Measurements from ENCODE around the gene SCRT2. TPM values are rescaled to one million over a fixed set of nuclear protein-coding genes. Genes with fewer than 3 reads are reported as not detected.

SCRT2 gene
- total RNA-seq, 1 donor from 2014 or later, result not detected

DNA sequence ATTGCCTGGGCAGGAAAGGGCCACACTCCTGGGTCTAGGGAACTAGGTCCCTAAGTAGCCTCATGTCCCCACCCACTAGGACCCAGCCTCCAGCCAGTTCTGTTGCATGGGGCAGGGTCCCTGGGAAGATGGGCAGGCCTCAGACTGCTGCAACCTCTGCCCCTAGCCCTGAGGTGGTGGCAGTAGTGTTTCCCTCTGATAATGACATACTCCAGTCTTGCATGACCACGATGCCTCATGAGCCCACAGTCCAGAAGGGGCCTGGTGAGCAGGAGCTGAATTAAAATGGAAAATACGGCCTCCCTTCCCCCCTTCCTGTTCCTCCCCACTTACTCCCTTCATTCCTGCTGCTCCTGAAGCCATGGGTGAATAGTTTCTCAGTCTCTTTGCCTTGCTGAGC, 36.0 kb upstream of the SCRT2 start:
- ChIA-PET CTCF (no interaction called here), POLR2A (no interaction called here)
- no peak for DNase-seq
- TF ChIP-seq, protein P1, sequence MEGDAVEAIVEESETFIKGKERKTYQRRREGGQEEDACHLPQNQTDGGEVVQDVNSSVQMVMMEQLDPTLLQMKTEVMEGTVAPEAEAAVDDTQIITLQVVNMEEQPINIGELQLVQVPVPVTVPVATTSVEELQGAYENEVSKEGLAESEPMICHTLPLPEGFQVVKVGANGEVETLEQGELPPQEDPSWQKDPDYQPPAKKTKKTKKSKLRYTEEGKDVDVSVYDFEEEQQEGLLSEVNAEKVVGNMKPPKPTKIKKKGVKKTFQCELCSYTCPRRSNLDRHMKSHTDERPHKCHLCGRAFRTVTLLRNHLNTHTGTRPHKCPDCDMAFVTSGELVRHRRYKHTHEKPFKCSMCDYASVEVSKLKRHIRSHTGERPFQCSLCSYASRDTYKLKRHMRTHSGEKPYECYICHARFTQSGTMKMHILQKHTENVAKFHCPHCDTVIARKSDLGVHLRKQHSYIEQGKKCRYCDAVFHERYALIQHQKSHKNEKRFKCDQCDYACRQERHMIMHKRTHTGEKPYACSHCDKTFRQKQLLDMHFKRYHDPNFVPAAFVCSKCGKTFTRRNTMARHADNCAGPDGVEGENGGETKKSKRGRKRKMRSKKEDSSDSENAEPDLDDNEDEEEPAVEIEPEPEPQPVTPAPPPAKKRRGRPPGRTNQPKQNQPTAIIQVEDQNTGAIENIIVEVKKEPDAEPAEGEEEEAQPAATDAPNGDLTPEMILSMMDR (IDR thresholded peaks at IDR 0.05), result no peak
- Mint-ChIP-seq H3K4me3 (no peak overlapping the region), H3K4me1 (no peaks in the 10 kb centered on the region), H3K27me3 (peaks cover 35% of the 10 kb centered on the region), H3K27ac (no peak overlapping the region), H3K9me3 (peaks cover 6% of the 10 kb centered on the region), H3K36me3 (ENCODE audit: low read depth) (no peaks in the 10 kb centered on the region)
- intact Hi-C loops (cut with micrococcal nuclease), result no loop called here
- ATAC-seq (ENCODE audit: low read depth), result no peak

GRCh38 chr20:710780-711450, 35.3 kb upstream of the SCRT2 start:
- H3K9me3 Mint-ChIP-seq, result peaks cover 6% of the 10 kb centered on the region
- ATAC-seq (ENCODE audit: low read depth) (no peak), DNase-seq (no peak)
- H3K4me3 Mint-ChIP-seq, result no peak overlapping the region
- no peaks in the 10 kb centered on the region for H3K36me3 Mint-ChIP-seq (ENCODE audit: low read depth)
- intact Hi-C loops (cut with micrococcal nuclease), result no loop called here
- H3K27me3 Mint-ChIP-seq, result peaks cover 36% of the 10 kb centered on the region
- ChIA-PET CTCF (no interaction called here), POLR2A (no interaction called here)
- TF ChIP-seq, protein P1 (IDR thresholded peaks at IDR 0.05), result no peak
- no peaks in the 10 kb centered on the region for H3K4me1 Mint-ChIP-seq
- H3K27ac Mint-ChIP-seq, result no peak overlapping the region

DNA sequence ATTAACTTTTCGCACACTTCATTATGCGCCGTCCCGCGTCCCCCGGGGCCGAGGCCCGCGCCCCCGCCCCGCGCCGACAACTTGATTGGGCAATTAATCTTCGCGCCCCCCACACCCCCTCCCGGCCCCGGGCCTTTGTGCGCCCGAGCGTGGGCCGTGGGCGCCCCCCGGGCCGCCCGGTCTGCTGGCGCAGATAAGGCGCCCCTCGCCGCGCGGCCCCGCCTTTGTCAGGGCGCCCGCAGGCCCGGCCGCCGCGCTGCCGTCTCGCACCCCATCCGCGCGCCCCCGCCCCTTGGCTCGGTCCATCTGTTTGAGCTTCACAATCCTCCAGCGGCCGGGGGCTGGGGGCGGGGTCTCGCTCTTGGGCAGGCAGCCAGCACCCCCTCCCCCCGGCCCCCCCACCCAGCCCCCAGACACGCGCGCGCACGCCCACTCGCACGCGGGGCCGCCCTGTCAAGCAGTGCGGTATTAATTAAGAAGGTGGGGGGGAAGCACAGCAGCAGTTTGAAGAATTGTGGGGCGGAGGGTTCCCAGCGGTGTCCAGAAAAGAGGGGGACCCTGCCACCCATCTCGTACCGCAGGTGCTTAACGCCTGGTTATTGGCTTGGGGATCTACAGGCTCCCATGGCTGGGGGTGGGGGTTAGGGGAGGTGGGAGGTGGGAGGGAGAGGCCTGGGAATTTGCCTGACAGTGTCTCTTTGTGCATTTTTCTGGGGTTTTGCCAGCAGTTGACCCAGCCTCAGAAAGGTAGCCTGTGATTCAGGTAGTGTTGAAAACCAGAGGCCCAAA, 34.6 kb upstream of the SCRT2 start:
- POLR2A ChIA-PET, result interaction anchor here (0.7 kb wide), 1 partner anchor 81 kb away, joined by 7 read pairs; no protein-coding TSS in a partner anchor
- H3K27ac Mint-ChIP-seq, result no peak overlapping the region
- TF ChIP-seq, protein P1 (IDR thresholded peaks at IDR 0.05), result no peak

GRCh38 chr20:709423-709822, 33.8 kb upstream of the SCRT2 start:
- H3K36me3 Mint-ChIP-seq (ENCODE audit: low read depth), result no peaks in the 10 kb centered on the region
- no peak for DNase-seq
- no peak for ATAC-seq (ENCODE audit: low read depth)
- peaks cover 6% of the 10 kb centered on the region for H3K9me3 Mint-ChIP-seq
- no peak overlapping the region for H3K4me3 Mint-ChIP-seq
- intact Hi-C loops (cut with micrococcal nuclease), result no loop called here
- TF ChIP-seq, protein P1 (IDR thresholded peaks at IDR 0.05), result no peak
- no peak overlapping the region for H3K27ac Mint-ChIP-seq
- H3K4me1 Mint-ChIP-seq, result no peaks in the 10 kb centered on the region
- CTCF ChIA-PET, result no interaction called here
- H3K27me3 Mint-ChIP-seq, result peaks cover 38% of the 10 kb centered on the region
- POLR2A ChIA-PET, result interaction anchor here (0.7 kb wide), 1 partner anchor 81 kb away, joined by 7 read pairs; no protein-coding TSS in a partner anchor

More for the DNA sequence above, 34.6 kb upstream of the SCRT2 start:
- Mint-ChIP-seq H3K9me3 (peaks cover 6% of the 10 kb centered on the region), H3K36me3 (ENCODE audit: low read depth) (no peaks in the 10 kb centered on the region), H3K4me1 (no peaks in the 10 kb centered on the region), H3K4me3 (no peak overlapping the region), H3K27me3 (peaks cover 38% of the 10 kb centered on the region)
- CTCF ChIA-PET, result no interaction called here
- intact Hi-C loops (cut with micrococcal nuclease), result no loop called here
- DNase-seq (no peak), ATAC-seq (ENCODE audit: low read depth) (no peak)

- Mint-ChIP-seq H3K4me1 (no peaks in the 10 kb centered on the region), H3K27ac (no peak overlapping the region), H3K9me3 (peaks cover 6% of the 10 kb centered on the region), H3K36me3 (ENCODE audit: low read depth) (no peaks in the 10 kb centered on the region), H3K27me3 (peaks cover 38% of the 10 kb centered on the region), H3K4me3 (no peak overlapping the region)
- CTCF ChIA-PET, result no interaction called here
- intact Hi-C loops (cut with micrococcal nuclease), result no loop called here
- POLR2A ChIA-PET, result no interaction called here
- TF ChIP-seq, protein P1 (IDR thresholded peaks at IDR 0.05), result no peak
- no peak for DNase-seq
- no peak for ATAC-seq (ENCODE audit: low read depth)
Measured at GRCh38 chr20:708956-709355, 33.4 kb upstream of the SCRT2 start.

Data from activated B cell treated with CpG ODN at 0.5 μM for 24 hours (primary cell).